Testis (tissue), 2 donors: ENCODE results near the gene TRAK1.

Source experiments
- CTCF ChIP-seq, 3 experiments: fragments of 450-650 bp in 2 of 3; fragments of 200-600 bp in 1 of 3; sonication (generic) in 1 of 3; IDR thresholded peaks; one replicate each; pipeline ENCODE4 v1.5.1; 2016 to 2019; ENCODE audit warnings: antibody characterized with exemption in 3 of 3, mild to moderate bottlenecking in 2 of 3, moderate library complexity in 1 of 3
- POLR2A ChIP-seq: fragments of 450-650 bp; IDR thresholded peaks from one replicate; pipeline ENCODE4 v1.6.1; 2017; ENCODE audit warnings: antibody characterized with exemption, mild to moderate bottlenecking, moderate library complexity

- no peak for TF ChIP-seq CTCF (IDR thresholded peaks at IDR 0.05)
- no peak for TF ChIP-seq POLR2A
These were observed 173.4 kb downstream of the TRAK1 start for GRCh38 chr3:42264399-42265058.
